C4-2B (cell line): ENCODE data around the gene EGR4.

Experiments
- H3K27ac ChIP-seq: fragments of 450-650 bp; 2 replicates; pipeline ENCODE4 v1.5.1; 2017
- CTCF ChIP-seq: fragments of 450-650 bp; conservative IDR thresholded peaks from 2 replicates; pipeline ENCODE4 v1.5.1; 2017; ENCODE audit warnings: mild to moderate bottlenecking
- ZFX ChIP-seq: fragments of 450-650 bp; IDR thresholded peaks from 2 replicates; pipeline ENCODE4 v1.6.1; 2017

EGR4 gene

GRCh38 chr2:73324126-73324725 lies 30.9 kb upstream of the EGR4 start:
- no peak overlapping the region for H3K27ac ChIP-seq
- no peak for TF ChIP-seq ZFX
- no peak for TF ChIP-seq CTCF

- H3K27ac ChIP-seq, result no peak overlapping the region
- TF ChIP-seq ZFX (no peak), CTCF (no peak)
Measured at GRCh38 chr2:73323551-73323950, 30.2 kb upstream of the EGR4 start.

- TF ChIP-seq ZFX (no peak), CTCF (no peak)
- H3K27ac ChIP-seq, result no peak overlapping the region
Measured at GRCh38 chr2:73314441-73314840, 21.1 kb upstream of the EGR4 start.

- no peak overlapping the region for H3K27ac ChIP-seq
- no peak for TF ChIP-seq ZFX
- TF ChIP-seq CTCF, result no peak
Measured at GRCh38 chr2:73307720-73308119, 14.4 kb upstream of the EGR4 start.

DNA sequence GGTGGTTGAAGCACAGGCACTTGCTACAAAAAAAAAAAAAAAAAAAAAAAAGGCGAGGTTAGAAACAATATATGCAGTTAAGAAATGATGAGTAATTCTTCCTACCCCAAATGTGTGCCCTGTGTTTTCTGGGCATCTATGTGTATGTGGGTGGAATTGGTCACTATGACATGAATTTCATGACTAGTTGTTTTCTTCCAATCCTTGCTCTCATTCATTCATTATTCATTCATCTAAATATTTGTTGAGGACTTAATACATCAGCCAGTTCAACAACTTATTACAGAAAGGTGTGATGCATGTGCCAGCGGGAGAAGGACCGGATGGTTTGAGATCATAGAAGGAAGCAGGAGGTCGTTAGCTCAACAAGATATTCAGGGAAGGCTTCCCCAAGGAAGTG lies 8.3 kb upstream of the EGR4 start:
- no peak overlapping the region for H3K27ac ChIP-seq
- TF ChIP-seq ZFX (no peak), CTCF (no peak)

GRCh38 chr2:73300926-73301325 lies 7.6 kb upstream of the EGR4 start:
- no peak overlapping the region for H3K27ac ChIP-seq
- TF ChIP-seq CTCF, result no peak

DNA sequence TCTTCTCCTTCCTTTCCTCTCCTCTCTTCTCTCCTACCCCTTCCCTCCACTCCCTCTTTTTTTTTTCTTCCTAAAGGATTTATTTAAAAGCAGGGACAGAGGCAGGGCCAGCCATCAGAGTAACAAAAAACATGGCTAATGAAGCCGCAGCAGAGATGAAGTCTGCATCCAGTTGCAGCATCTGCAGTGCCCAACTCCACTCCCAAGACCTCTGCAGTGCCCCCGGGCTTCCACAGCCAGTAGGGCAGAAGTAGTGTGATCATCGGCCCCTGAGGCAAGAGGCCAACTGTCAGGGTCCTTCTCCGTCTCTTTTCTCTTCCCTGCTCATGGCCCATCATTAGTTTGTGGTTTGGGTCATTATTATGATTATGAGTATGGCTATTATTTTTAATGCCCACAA lies 4.2 kb upstream of the EGR4 start:
- no peak for TF ChIP-seq CTCF
- no peak for TF ChIP-seq ZFX

More for the DNA sequence above, 4.2 kb upstream of the EGR4 start:
- H3K27ac ChIP-seq, result no peak overlapping the region
